GM12878 (cell line): ENCODE measurements around the gene AP1S3.

Experiments
- EED ChIP-seq: sonication (generic); IDR thresholded peaks from 2 replicates; pipeline ENCODE4 v1.6.1; 2016; ENCODE audit warnings: antibody characterized with exemption, low read depth
- EP300 ChIP-seq, 2 experiments: fragments of 150-350 bp in 1 of 2; IDR thresholded peaks; 2 replicates each; pipeline ENCODE4 v1.6.1; 2011 to 2012; ENCODE audit warnings: low read depth in 2 of 2, low read length in 2 of 2, borderline replicate concordance in 1 of 2, improper control_type of control experiment in 1 of 2, inconsistent platforms in 1 of 2; ENCODE audit not compliant: control insufficient read depth in 1 of 2
- ESRRA ChIP-seq: IDR thresholded peaks from 2 replicates; pipeline ENCODE4 v1.6.1; 2012; ENCODE audit warnings: mild to moderate bottlenecking, low read length, improper control_type of control experiment
- MYC ChIP-seq: IDR thresholded peaks from 2 replicates; pipeline ENCODE4 v1.6.1; 2011; ENCODE audit warnings: mild to moderate bottlenecking, low read length, moderate library complexity, inconsistent platforms; ENCODE audit not compliant: insufficient read depth, insufficient replicate concordance, insufficient read length, severe bottlenecking
- NFYB ChIP-seq: IDR thresholded peaks from 2 replicates; pipeline ENCODE4 v1.6.1; 2011; ENCODE audit warnings: low read depth, mild to moderate bottlenecking, low read length, improper control_type of control experiment, moderate library complexity; ENCODE audit not compliant: insufficient read depth
- POLR2A ChIP-seq: IDR thresholded peaks from 2 replicates; pipeline ENCODE4 v1.6.1; 2011; ENCODE audit warnings: low read depth, mild to moderate bottlenecking, low read length
- POLR2AphosphoS2 ChIP-seq: IDR thresholded peaks from 2 replicates; pipeline ENCODE4 v1.6.1; 2011; ENCODE audit warnings: low read depth, mild to moderate bottlenecking, low read length, improper control_type of control experiment, moderate library complexity
- TF ChIP-seq, protein P1 (sequence below): IDR thresholded peaks from 2 replicates; pipeline ENCODE4 v1.6.1; 2011; ENCODE audit warnings: low read depth, mild to moderate bottlenecking, low read length, moderate library complexity, borderline replicate concordance; ENCODE audit errors: extremely low read depth

DNA sequence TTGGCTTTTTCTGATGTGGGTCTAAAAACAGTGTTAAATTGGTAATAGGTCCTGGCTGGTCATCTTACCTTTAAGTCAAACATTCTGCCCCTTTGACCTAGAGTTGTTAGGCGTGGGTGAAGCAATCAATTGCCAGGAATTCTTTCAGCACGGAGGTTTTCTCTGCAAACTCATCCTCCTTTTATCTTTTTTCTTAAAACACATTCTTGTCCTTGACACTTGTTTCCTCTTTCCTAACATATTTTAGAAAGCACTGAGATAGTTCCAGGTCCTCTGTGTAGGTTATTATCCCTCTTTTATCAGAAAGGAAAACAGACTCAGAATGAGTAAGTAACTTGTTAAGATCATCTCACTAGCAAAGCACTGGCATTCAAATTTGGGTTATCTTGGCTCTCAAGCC, 18.6 kb upstream of the AP1S3 start:
- no peak for TF ChIP-seq POLR2AphosphoS2
- TF ChIP-seq EED = no peak
- no peak for TF ChIP-seq MYC
- no peak for TF ChIP-seq ESRRA
- TF ChIP-seq, protein P1, sequence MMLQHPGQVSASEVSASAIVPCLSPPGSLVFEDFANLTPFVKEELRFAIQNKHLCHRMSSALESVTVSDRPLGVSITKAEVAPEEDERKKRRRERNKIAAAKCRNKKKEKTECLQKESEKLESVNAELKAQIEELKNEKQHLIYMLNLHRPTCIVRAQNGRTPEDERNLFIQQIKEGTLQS = no peak
- TF ChIP-seq POLR2A = no peak
- no peak for TF ChIP-seq EP300 (IDR thresholded peaks at IDR 0.05; ENCODE audit: borderline replicate concordance in 1 of 2, control insufficient read depth in 1 of 2, low read depth in 2 of 2, low read length in 2 of 2)
- no peak for TF ChIP-seq NFYB
